ENCODE measurements around the gene COMMD3. TPM values are rescaled to one million over a fixed set of nuclear protein-coding genes. Genes with fewer than 3 reads are reported as not detected.

COMMD3 gene
- total and polyA plus RNA-seq, 2 of the 8 experiments (the other 6 are each of a cell fraction or from before 2014, with no cell fraction given) = 2.3 to 2.7 TPM

- TF ChIP-seq CHD7 (IDR thresholded peaks at IDR 0.05; ENCODE audit: insufficient replicate concordance, low read length) (no peak), EP300 (IDR thresholded peaks at IDR 0.05; ENCODE audit: borderline replicate concordance in 1 of 2, low read depth in 2 of 2, low read length in 2 of 2) (no peak), CBX8 (IDR thresholded peaks at IDR 0.05; ENCODE audit: borderline replicate concordance, low read depth, low read length) (no peak), SIRT6 (IDR thresholded peaks at IDR 0.05; ENCODE audit: low read length) (no peak), KDM1A (IDR thresholded peaks at IDR 0.05; ENCODE audit: borderline replicate concordance, low read length) (no peak), CHD1 (IDR thresholded peaks at IDR 0.05; ENCODE audit: low read depth, low read length) (no peak), BRCA1 (IDR thresholded peaks at IDR 0.05; ENCODE audit: low read depth, low read length) (no peak), TBP (IDR thresholded peaks at IDR 0.05; ENCODE audit: low read depth, low read length) (no peak)
Measured at GRCh38 chr10:22369434-22370072, 53.4 kb downstream of the COMMD3 start (continued).

Measured in H1 (cell line).